Memory B cell (primary cell): ENCODE results near the gene TMEM82.

ENCODE experiments used
- ATAC-seq: fragments of 150-1000 bp; cut with Tn5 transposase; 2 replicates; pipeline ENCODE4 v1.10.0; 2021; ENCODE audit warnings: low read depth, mild to moderate bottlenecking, moderate library complexity
- DNase-seq, 2 donors: peaks; one replicate each; pipeline ENCODE4 v3.0.0; 2022; ENCODE audit warnings: low spot score in 2 of 2
- H3K27ac Mint-ChIP-seq: one replicate; pipeline ENCODE4 v1.8.0; 2022; ENCODE audit warnings: mild to moderate bottlenecking, moderate library complexity, mixed read lengths
- H3K27me3 Mint-ChIP-seq: one replicate; pipeline ENCODE4 v1.8.0; 2022; ENCODE audit warnings: mixed read lengths
- H3K36me3 Mint-ChIP-seq: one replicate; pipeline ENCODE4 v1.8.0; 2022; ENCODE audit warnings: mild to moderate bottlenecking, mixed read lengths
- H3K4me1 Mint-ChIP-seq: one replicate; pipeline ENCODE4 v1.8.0; 2022; ENCODE audit warnings: mixed read lengths
- H3K4me3 Mint-ChIP-seq: one replicate; pipeline ENCODE4 v1.8.0; 2022; ENCODE audit warnings: mild to moderate bottlenecking, moderate library complexity, mixed read lengths
- H3K9me3 Mint-ChIP-seq: one replicate; pipeline ENCODE4 v1.8.0; 2022; ENCODE audit warnings: mixed read lengths

TMEM82 gene

GRCh38 chr1:15786581-15786980, 44.3 kb downstream of the TMEM82 start:
- peaks cover 4% of the 10 kb centered on the region for H3K4me1 Mint-ChIP-seq
- DNase-seq (no peak), ATAC-seq (no peak)
- no peak overlapping the region for H3K27ac Mint-ChIP-seq
- no peaks in the 10 kb centered on the region for H3K9me3 Mint-ChIP-seq
- peaks cover 15% of the 10 kb centered on the region for H3K27me3 Mint-ChIP-seq
- no peaks in the 10 kb centered on the region for H3K36me3 Mint-ChIP-seq
- H3K4me3 Mint-ChIP-seq: no peak overlapping the region

GRCh38 chr1:15788624-15789301, 46.5 kb downstream of the TMEM82 start:
- Mint-ChIP-seq H3K27ac (no peak overlapping the region), H3K36me3 (no peaks in the 10 kb centered on the region)
- ATAC-seq: peak; percentile 41

GRCh38 chr1:15796086-15796462, 53.8 kb downstream of the TMEM82 start:
- Mint-ChIP-seq H3K4me1 (peaks cover 4% of the 10 kb centered on the region), H3K27ac (no peak overlapping the region), H3K36me3 (no peaks in the 10 kb centered on the region), H3K27me3 (peaks cover 6% of the 10 kb centered on the region), H3K4me3 (no peak overlapping the region), H3K9me3 (no peaks in the 10 kb centered on the region)
- no peak for DNase-seq
- ATAC-seq: no peak

More at GRCh38 chr1:15788624-15789301, 46.5 kb downstream of the TMEM82 start:
- Mint-ChIP-seq H3K27me3 (peaks cover 15% of the 10 kb centered on the region), H3K9me3 (no peaks in the 10 kb centered on the region), H3K4me3 (no peak overlapping the region), H3K4me1 (peaks cover 6% of the 10 kb centered on the region)
- no peak for DNase-seq
